T-cell (primary cell): ENCODE results near the gene PRG2. TPM values are rescaled to one million over a fixed set of nuclear protein-coding genes. Genes with fewer than 3 reads are reported as not detected.
A peak's percentile ranks its signal among the peaks of the same experiment; 100 is the strongest.

ENCODE experiments used
- ATAC-seq, 4 experiments: fragments of 200-7000 bp in 3 of 4; fragments of 150-1000 bp in 1 of 4; cut with Tn5 transposase; replicated peaks in 1 of 4; 1 replicate in 3 of 4; 2 replicates in 1 of 4; pipeline ENCODE4 v1.10.0; 2021; ENCODE audit warnings: moderate library complexity in 3 of 4, mild to moderate bottlenecking in 2 of 4, moderate number of reproducible peaks in 1 of 4
- CTCF ChIA-PET, 2 donors: fragments of 300-600 bp; sonication (Branson Sonifier 250); formaldehyde crosslinking; loops; one replicate each; lab custom pipeline; 2022; ENCODE audit warnings: antibody characterized with exemption in 2 of 2; lab: Charles Lee
- POLR2A ChIA-PET, 2 donors: fragments of 300-600 bp; sonication (Branson Sonifier 250); formaldehyde crosslinking; loops; one replicate each; lab custom pipeline; 2022; ENCODE audit warnings: antibody characterized with exemption in 2 of 2; lab: Charles Lee
- DNase-seq, 35 experiments: peaks; one replicate each; pipeline versions ENCODE4 v3.0.0 to v3.0.0-alpha.2; 2013 to 2023
- H3K27ac ChIP-seq: one replicate; pipeline ENCODE4 v1.5.1; 2013; ENCODE audit warnings: low read length
- H3K27me3 ChIP-seq, 2 experiments: replicated peaks in 1 of 2; 1 replicate in 1 of 2; 2 replicates in 1 of 2; pipeline versions ENCODE4 v1.6.1 to v1.7.0; 2013; ENCODE audit warnings: low read length in 1 of 2, mixed read lengths in 1 of 2; ENCODE audit not compliant: control insufficient read depth in 2 of 2, insufficient read depth in 2 of 2; ENCODE audit errors: extremely low read depth in 1 of 2
- H3K36me3 ChIP-seq, 2 donors: 1 replicate in 1 of 2; 2 replicates in 1 of 2; pipeline versions ENCODE4 v1.6.1 to v1.7.0; 2013; ENCODE audit warnings: low read length in 1 of 2; ENCODE audit not compliant: control insufficient read depth in 2 of 2, insufficient read depth in 1 of 2; ENCODE audit errors: extremely low read depth in 1 of 2
- H3K4me1 ChIP-seq, 2 experiments: 1 replicate in 1 of 2; 2 replicates in 1 of 2; pipeline versions ENCODE4 v1.6.1 to v1.7.0; 2013; ENCODE audit warnings: low read length in 2 of 2, mixed read lengths in 1 of 2; ENCODE audit not compliant: insufficient read depth in 2 of 2, control insufficient read depth in 1 of 2; ENCODE audit errors: extremely low read depth in 1 of 2
- H3K4me3 ChIP-seq, 2 donors: 1 replicate in 1 of 2; 2 replicates in 1 of 2; pipeline versions ENCODE4 v1.5.1 to v1.7.0; 2013; ENCODE audit warnings: mild to moderate bottlenecking in 2 of 2, low read length in 1 of 2, moderate library complexity in 1 of 2; ENCODE audit not compliant: control insufficient read depth in 1 of 2; ENCODE audit errors: extremely low read depth in 1 of 2
- H3K9me3 ChIP-seq: 2 replicates; pipeline ENCODE4 v1.7.0; 2013
- H3K27ac Mint-ChIP-seq, 2 donors: one replicate each; pipeline ENCODE4 v1.8.0; 2020 to 2021; ENCODE audit warnings: mild to moderate bottlenecking in 2 of 2, mixed read lengths in 2 of 2
- H3K27me3 Mint-ChIP-seq, 2 donors: one replicate each; pipeline ENCODE4 v1.8.0; 2021 to 2022; ENCODE audit warnings: mixed read lengths in 2 of 2
- H3K36me3 Mint-ChIP-seq: one replicate; pipeline ENCODE4 v1.8.0; 2021; ENCODE audit warnings: mixed read lengths
- H3K4me1 Mint-ChIP-seq, 3 donors: one replicate each; pipeline ENCODE4 v1.8.0; 2020 to 2022; ENCODE audit warnings: mixed read lengths in 3 of 3, mild to moderate bottlenecking in 1 of 3
- H3K4me3 Mint-ChIP-seq, 3 donors: one replicate each; pipeline ENCODE4 v1.8.0; 2020 to 2022; ENCODE audit warnings: mild to moderate bottlenecking in 3 of 3, mixed read lengths in 3 of 3, moderate library complexity in 3 of 3
- H3K9me3 Mint-ChIP-seq, 3 donors: one replicate each; pipeline ENCODE4 v1.8.0; 2020 to 2022; ENCODE audit warnings: mixed read lengths in 3 of 3
- WGBS: methylation state at CpG from one replicate; pipeline ENCODE4 v1.1.5; 2013; ENCODE audit warnings: missing lambda C conversion rate; ENCODE audit not compliant: insufficient coverage; 5-methylcytosine and 5-hydroxymethylcytosine counted together
- total RNA-seq, 35 experiments: library from RNA in 6 of 35; stranded (reverse) in 6 of 35; fragments of 120-200 nt in 1 of 35; gene quantifications; one replicate each; pipeline versions ENCODE4 v1.2.1 to v1.2.4 and lab custom pipeline; 2013 to 2026

Gene PRG2
- total RNA-seq, 5 donors from 2014 or later (not counting 1 experiment from before 2014, with no cell fraction given): 0.33 to 0.72 (median 0.39) TPM; not detected in 1

GRCh38 chr11:57414612-57415212 is 24.3 kb upstream of the PRG2 start:
- Mint-ChIP-seq H3K4me1 (no peaks in the 10 kb centered on the region), H3K36me3 (peaks cover 68% of the 10 kb centered on the region), H3K4me3 (no peak overlapping the region), H3K27ac (no peak overlapping the region), H3K27me3 (no peaks in the 10 kb centered on the region), H3K9me3 (no peaks in the 10 kb centered on the region)
- ChIA-PET CTCF (no interaction called here), POLR2A (no interaction called here)
- no peak overlapping the region for H3K27ac ChIP-seq
- peaks cover 14 to 50% of the 10 kb centered on the region in 2 donors for H3K36me3 ChIP-seq
- H3K9me3 ChIP-seq: no peaks in the 10 kb centered on the region
- ATAC-seq (no peak), DNase-seq (no peak)
- no peaks in the 10 kb centered on the region for H3K27me3 ChIP-seq
- WGBS: 100% methylated on average over 3 of the region's 11 CpGs
- no peaks in the 10 kb centered on the region for H3K4me1 ChIP-seq
- no peak overlapping the region for H3K4me3 ChIP-seq

DNA sequence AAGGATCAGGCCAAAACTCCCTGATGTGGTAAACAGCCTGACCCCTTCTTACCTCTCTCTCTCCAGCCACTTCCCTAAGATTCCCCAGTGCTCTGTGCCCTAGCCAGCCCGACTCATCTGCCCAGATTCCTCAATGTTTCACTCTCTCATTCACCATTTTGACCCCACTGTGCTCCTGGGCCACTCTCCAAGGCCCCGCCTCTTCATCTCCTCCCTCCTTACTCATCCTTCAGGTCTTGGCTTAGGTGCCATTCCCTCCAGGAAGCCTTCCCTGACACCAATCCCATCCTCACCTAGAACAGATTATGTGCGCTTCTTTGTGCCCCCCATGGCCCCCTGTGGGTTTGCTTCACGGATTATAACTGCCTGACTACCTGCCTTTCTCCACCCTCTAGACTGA is 23.2 kb upstream of the PRG2 start:
- Histone ChIP-seq H3K4me1 (no peaks in the 10 kb centered on the region), H3K4me3 (no peak overlapping the region), H3K27me3 (no peaks in the 10 kb centered on the region), H3K9me3 (no peaks in the 10 kb centered on the region), H3K36me3 (peaks cover 15 to 59% of the 10 kb centered on the region in 2 donors), H3K27ac (no peak overlapping the region)
- no peak for ATAC-seq
- ChIA-PET POLR2A (no interaction called here), CTCF (no interaction called here)
- Mint-ChIP-seq H3K27ac (peak overlapping the region in 1 of 2 donors; percentile 14), H3K9me3 (no peaks in the 10 kb centered on the region), H3K27me3 (no peaks in the 10 kb centered on the region), H3K36me3 (peaks cover 66% of the 10 kb centered on the region), H3K4me1 (no peaks in the 10 kb centered on the region), H3K4me3 (no peak overlapping the region)
- no peak for DNase-seq
- 91% methylated on average over 4 of the region's 4 CpGs for WGBS

GRCh38 chr11:57410287-57410686 is 19.8 kb upstream of the PRG2 start:
- CTCF ChIA-PET: no interaction called here

DNA sequence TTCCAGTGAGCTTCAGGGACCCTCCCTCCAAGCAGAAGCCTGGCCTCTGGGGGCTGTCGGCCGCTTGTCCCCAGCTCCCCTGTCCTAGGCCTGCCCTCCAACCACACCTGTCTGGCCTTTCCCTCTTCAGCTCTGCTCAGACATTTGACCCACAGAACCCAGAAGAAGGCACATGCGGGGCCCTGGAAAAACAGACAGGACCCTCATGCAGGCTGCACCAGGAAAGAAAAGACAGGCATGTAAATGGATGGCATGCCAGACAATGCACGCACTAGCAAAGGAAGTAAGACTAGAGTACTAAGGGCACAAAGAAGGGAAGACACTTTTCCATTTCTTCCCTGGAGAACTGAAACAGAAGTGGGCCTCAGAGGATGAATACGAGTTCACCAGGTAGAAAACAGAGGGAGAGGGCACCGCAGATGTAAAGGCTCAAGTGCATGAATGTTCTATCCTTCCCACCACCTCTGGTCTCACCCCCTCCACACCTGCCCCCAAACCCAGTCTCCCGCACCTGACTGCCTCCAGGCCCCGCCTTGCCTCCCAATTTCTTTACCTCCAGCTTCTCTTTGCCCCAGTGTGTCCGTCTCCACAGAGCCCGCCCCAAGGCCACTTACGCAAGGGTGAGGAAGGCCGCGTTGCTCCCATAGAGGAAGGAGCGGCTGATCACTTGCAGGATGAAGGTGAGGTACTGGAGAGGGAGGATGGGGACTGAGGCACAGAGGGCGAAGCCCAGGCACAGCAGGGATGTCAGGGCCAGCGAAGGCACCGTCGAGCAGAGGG is 19.1 kb upstream of the PRG2 start:
- H3K9me3 Mint-ChIP-seq: no peaks in the 10 kb centered on the region
- ATAC-seq (no peak), DNase-seq (no peak)
- peaks cover 63% of the 10 kb centered on the region for H3K36me3 Mint-ChIP-seq
- no peaks in the 10 kb centered on the region for H3K27me3 Mint-ChIP-seq
- ChIA-PET CTCF (no interaction called here), POLR2A (interaction anchor here (0.6 kb wide), 2 partner anchors 56 to 569 kb away, joined by 3 to 6 read pairs; no protein-coding TSS in a partner anchor)
- peaks cover 0 to 10% (median 10%) of the 10 kb centered on the region in 3 donors for H3K4me1 Mint-ChIP-seq
- 94% methylated on average over 13 of the region's 18 CpGs for WGBS
- no peak overlapping the region for H3K4me3 Mint-ChIP-seq
- Histone ChIP-seq H3K27me3 (no peaks in the 10 kb centered on the region), H3K36me3 (peaks cover 14 to 39% of the 10 kb centered on the region in 2 donors), H3K4me3 (no peak overlapping the region), H3K4me1 (peaks cover 0 to 3% of the 10 kb centered on the region in 2 experiments), H3K9me3 (no peaks in the 10 kb centered on the region), H3K27ac (no peak overlapping the region)
- no peak overlapping the region for H3K27ac Mint-ChIP-seq

More at GRCh38 chr11:57410287-57410686, 19.8 kb upstream of the PRG2 start:
- POLR2A ChIA-PET: interaction anchor here in 1 of 2 donors (0.6 kb wide), 1 partner anchor 56 kb away, joined by 6 read pairs; no protein-coding TSS in a partner anchor
- no peaks in the 10 kb centered on the region for H3K9me3 ChIP-seq
- DNase-seq: no peak
- Mint-ChIP-seq H3K4me1 (peaks cover 0 to 10% (median 10%) of the 10 kb centered on the region in 3 donors), H3K36me3 (peaks cover 67% of the 10 kb centered on the region), H3K27me3 (no peaks in the 10 kb centered on the region), H3K27ac (no peak overlapping the region), H3K9me3 (no peaks in the 10 kb centered on the region), H3K4me3 (no peak overlapping the region)
- H3K36me3 ChIP-seq: peaks cover 14 to 47% of the 10 kb centered on the region in 2 donors
- no peak overlapping the region for H3K27ac ChIP-seq
- peaks cover 0 to 3% of the 10 kb centered on the region in 2 experiments for H3K4me1 ChIP-seq
- no peaks in the 10 kb centered on the region for H3K27me3 ChIP-seq
- H3K4me3 ChIP-seq: no peak overlapping the region
- no peak for ATAC-seq

- Mint-ChIP-seq H3K9me3 (no peaks in the 10 kb centered on the region), H3K36me3 (peaks cover 56% of the 10 kb centered on the region), H3K4me3 (no peak overlapping the region), H3K27ac (no peak overlapping the region), H3K27me3 (no peaks in the 10 kb centered on the region), H3K4me1 (peaks cover 0 to 10% (median 10%) of the 10 kb centered on the region in 3 donors)
- Histone ChIP-seq H3K27ac (no peak overlapping the region), H3K36me3 (peaks cover 10 to 35% of the 10 kb centered on the region in 2 donors), H3K9me3 (no peaks in the 10 kb centered on the region), H3K4me3 (no peak overlapping the region), H3K4me1 (peaks cover 0 to 3% of the 10 kb centered on the region in 2 experiments), H3K27me3 (no peaks in the 10 kb centered on the region)
- ATAC-seq (no peak), DNase-seq (no peak)
- WGBS: 50% methylated on average over 2 of the region's 2 CpGs
- ChIA-PET CTCF (no interaction called here), POLR2A (interaction anchor here in 1 of 2 donors (0.6 kb wide), 1 partner anchor 568 kb away, joined by 3 read pairs; no protein-coding TSS in a partner anchor)
These were observed 18.3 kb upstream of the PRG2 start for GRCh38 chr11:57408771-57409170.

DNA sequence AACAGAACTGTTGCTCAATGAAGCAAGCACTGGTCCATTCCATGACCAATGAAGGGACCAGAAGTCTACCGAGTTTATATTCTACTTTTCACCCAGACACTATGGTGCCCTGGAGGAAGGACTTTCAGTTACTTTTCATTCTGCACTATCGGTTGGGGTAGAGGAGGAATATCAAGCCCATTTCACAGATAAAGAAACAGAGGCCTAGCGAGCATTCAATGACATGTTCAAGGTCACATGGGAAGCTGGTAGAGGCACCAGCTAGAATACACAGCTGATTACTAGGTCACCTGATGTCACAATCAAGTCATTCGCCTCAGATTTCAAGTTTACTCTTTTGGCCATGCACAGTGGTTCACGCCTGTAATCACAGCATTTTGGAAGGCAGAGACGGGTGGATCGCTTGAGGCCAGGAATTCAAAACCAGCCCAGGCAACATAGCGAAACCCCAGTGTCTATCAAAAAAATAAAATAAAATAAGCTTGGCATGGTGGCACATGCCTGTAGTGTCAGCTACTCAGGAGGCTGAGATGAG is 17.6 kb upstream of the PRG2 start:
- Histone ChIP-seq H3K27ac (no peak overlapping the region), H3K9me3 (no peaks in the 10 kb centered on the region), H3K27me3 (no peaks in the 10 kb centered on the region), H3K4me3 (no peak overlapping the region), H3K36me3 (peaks cover 9 to 32% of the 10 kb centered on the region in 2 donors), H3K4me1 (peaks cover 0 to 3% of the 10 kb centered on the region in 2 experiments)
- Mint-ChIP-seq H3K27ac (no peak overlapping the region), H3K4me1 (peaks cover 0 to 10% (median 10%) of the 10 kb centered on the region in 3 donors), H3K4me3 (no peak overlapping the region), H3K9me3 (no peaks in the 10 kb centered on the region), H3K36me3 (peaks cover 48% of the 10 kb centered on the region), H3K27me3 (no peaks in the 10 kb centered on the region)
- ChIA-PET POLR2A (no interaction called here), CTCF (interaction anchor here in 1 of 2 donors (0.6 kb wide), 1 partner anchor 1551 kb away, joined by 3 read pairs; no protein-coding TSS in a partner anchor)
- ATAC-seq (no peak), DNase-seq (no peak)
- WGBS: 100% methylated on average over 3 of the region's 8 CpGs
